ENCODE measurements around the gene SCN7A.

DNA sequence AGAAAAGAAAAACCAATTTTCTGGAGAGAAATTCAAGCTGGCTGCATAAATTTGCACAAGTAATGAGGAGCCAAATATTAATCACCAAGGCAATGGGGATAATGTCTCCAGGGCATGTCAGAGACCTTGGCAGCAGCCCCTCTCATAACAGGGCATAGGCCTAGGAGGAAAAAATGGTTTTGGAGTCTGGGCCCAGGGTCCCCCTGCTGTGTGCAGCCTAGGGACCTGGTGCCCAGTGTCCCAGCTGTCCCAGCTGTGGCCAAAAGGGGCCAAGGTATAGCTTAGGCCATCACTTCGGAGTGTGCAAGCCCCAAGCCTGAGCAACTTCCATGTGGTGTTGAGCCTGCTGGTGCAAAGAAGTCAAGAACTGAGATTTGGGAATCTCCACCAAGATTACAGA, 57.1 kb downstream of the SCN7A start:
- TF ChIP-seq, protein P1, sequence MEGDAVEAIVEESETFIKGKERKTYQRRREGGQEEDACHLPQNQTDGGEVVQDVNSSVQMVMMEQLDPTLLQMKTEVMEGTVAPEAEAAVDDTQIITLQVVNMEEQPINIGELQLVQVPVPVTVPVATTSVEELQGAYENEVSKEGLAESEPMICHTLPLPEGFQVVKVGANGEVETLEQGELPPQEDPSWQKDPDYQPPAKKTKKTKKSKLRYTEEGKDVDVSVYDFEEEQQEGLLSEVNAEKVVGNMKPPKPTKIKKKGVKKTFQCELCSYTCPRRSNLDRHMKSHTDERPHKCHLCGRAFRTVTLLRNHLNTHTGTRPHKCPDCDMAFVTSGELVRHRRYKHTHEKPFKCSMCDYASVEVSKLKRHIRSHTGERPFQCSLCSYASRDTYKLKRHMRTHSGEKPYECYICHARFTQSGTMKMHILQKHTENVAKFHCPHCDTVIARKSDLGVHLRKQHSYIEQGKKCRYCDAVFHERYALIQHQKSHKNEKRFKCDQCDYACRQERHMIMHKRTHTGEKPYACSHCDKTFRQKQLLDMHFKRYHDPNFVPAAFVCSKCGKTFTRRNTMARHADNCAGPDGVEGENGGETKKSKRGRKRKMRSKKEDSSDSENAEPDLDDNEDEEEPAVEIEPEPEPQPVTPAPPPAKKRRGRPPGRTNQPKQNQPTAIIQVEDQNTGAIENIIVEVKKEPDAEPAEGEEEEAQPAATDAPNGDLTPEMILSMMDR (conservative IDR thresholded peaks at IDR 0.05; ENCODE audit: low read length): no peak
- TF ChIP-seq EZH2phosphoT487 (IDR thresholded peaks at IDR 0.05; ENCODE audit: borderline replicate concordance, low read depth, low read length): no peak

Data from OCI-LY7 (cell line).